ENCODE data around the gene NAV3. TPM values are rescaled to one million over a fixed set of nuclear protein-coding genes. Genes with fewer than 3 reads are reported as not detected.
A peak's percentile ranks its signal among the peaks of the same experiment; 100 is the strongest.

Gene NAV3
- total RNA-seq, 1 donor from 2014 or later, result 8.1 TPM

- peaks cover 7% of the 10 kb centered on the region for H3K36me3 Mint-ChIP-seq (ENCODE audit: unreplicated experiment)
- H3K4me3 Mint-ChIP-seq (ENCODE audit: unreplicated experiment), result no peak overlapping the region
- H3K27me3 Mint-ChIP-seq (ENCODE audit: unreplicated experiment), result no peaks in the 10 kb centered on the region
- peak overlapping the region; percentile 89 for H3K27ac Mint-ChIP-seq (ENCODE audit: unreplicated experiment)
- TF ChIP-seq, protein P1, sequence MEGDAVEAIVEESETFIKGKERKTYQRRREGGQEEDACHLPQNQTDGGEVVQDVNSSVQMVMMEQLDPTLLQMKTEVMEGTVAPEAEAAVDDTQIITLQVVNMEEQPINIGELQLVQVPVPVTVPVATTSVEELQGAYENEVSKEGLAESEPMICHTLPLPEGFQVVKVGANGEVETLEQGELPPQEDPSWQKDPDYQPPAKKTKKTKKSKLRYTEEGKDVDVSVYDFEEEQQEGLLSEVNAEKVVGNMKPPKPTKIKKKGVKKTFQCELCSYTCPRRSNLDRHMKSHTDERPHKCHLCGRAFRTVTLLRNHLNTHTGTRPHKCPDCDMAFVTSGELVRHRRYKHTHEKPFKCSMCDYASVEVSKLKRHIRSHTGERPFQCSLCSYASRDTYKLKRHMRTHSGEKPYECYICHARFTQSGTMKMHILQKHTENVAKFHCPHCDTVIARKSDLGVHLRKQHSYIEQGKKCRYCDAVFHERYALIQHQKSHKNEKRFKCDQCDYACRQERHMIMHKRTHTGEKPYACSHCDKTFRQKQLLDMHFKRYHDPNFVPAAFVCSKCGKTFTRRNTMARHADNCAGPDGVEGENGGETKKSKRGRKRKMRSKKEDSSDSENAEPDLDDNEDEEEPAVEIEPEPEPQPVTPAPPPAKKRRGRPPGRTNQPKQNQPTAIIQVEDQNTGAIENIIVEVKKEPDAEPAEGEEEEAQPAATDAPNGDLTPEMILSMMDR (IDR thresholded peaks at IDR 0.05), result no peak
- DNase-seq (ENCODE audit: extremely low spot score, unreplicated experiment), result no peak
- H3K4me1 Mint-ChIP-seq (ENCODE audit: unreplicated experiment), result peaks cover 41% of the 10 kb centered on the region
- H3K9me3 Mint-ChIP-seq (ENCODE audit: unreplicated experiment), result peaks cover 13% of the 10 kb centered on the region
Measured at GRCh38 chr12:77947746-77948145, 117.1 kb downstream of the NAV3 start.

- Mint-ChIP-seq H3K4me1 (ENCODE audit: unreplicated experiment) (peaks cover 22% of the 10 kb centered on the region), H3K27me3 (ENCODE audit: unreplicated experiment) (no peaks in the 10 kb centered on the region), H3K27ac (ENCODE audit: unreplicated experiment) (no peak overlapping the region), H3K4me3 (ENCODE audit: unreplicated experiment) (no peak overlapping the region), H3K9me3 (ENCODE audit: unreplicated experiment) (peaks cover 7% of the 10 kb centered on the region), H3K36me3 (ENCODE audit: unreplicated experiment) (peaks cover 2% of the 10 kb centered on the region)
- DNase-seq (ENCODE audit: extremely low spot score, unreplicated experiment), result no peak
- TF ChIP-seq, protein P1 (IDR thresholded peaks at IDR 0.05), result no peak
Measured at GRCh38 chr12:77949943-77950342, 119.2 kb downstream of the NAV3 start.

GRCh38 chr12:77953528-77954205 lies 123.0 kb downstream of the NAV3 start:
- TF ChIP-seq, protein P1 (IDR thresholded peaks at IDR 0.05), result no peak
- Mint-ChIP-seq H3K27me3 (ENCODE audit: unreplicated experiment) (no peaks in the 10 kb centered on the region), H3K4me3 (ENCODE audit: unreplicated experiment) (no peak overlapping the region), H3K9me3 (ENCODE audit: unreplicated experiment) (peaks cover 5% of the 10 kb centered on the region), H3K27ac (ENCODE audit: unreplicated experiment) (no peak overlapping the region), H3K4me1 (ENCODE audit: unreplicated experiment) (peaks cover 6% of the 10 kb centered on the region), H3K36me3 (ENCODE audit: unreplicated experiment) (peaks cover 2% of the 10 kb centered on the region)
- no peak for DNase-seq (ENCODE audit: extremely low spot score, unreplicated experiment)

- TF ChIP-seq, protein P1 (IDR thresholded peaks at IDR 0.05), result no peak
- no peak overlapping the region for H3K27ac Mint-ChIP-seq (ENCODE audit: unreplicated experiment)
- no peaks in the 10 kb centered on the region for H3K27me3 Mint-ChIP-seq (ENCODE audit: unreplicated experiment)
- H3K9me3 Mint-ChIP-seq (ENCODE audit: unreplicated experiment), result peaks cover 5% of the 10 kb centered on the region
- peaks cover 2% of the 10 kb centered on the region for H3K36me3 Mint-ChIP-seq (ENCODE audit: unreplicated experiment)
- DNase-seq (ENCODE audit: extremely low spot score, unreplicated experiment), result no peak
- H3K4me3 Mint-ChIP-seq (ENCODE audit: unreplicated experiment), result no peak overlapping the region
- peaks cover 6% of the 10 kb centered on the region for H3K4me1 Mint-ChIP-seq (ENCODE audit: unreplicated experiment)
Measured at GRCh38 chr12:77954206-77954555, 123.5 kb downstream of the NAV3 start.

- no peak for DNase-seq (ENCODE audit: extremely low spot score, unreplicated experiment)
- H3K27ac Mint-ChIP-seq (ENCODE audit: unreplicated experiment), result no peak overlapping the region
- H3K9me3 Mint-ChIP-seq (ENCODE audit: unreplicated experiment), result peaks cover 4% of the 10 kb centered on the region
- TF ChIP-seq, protein P1 (IDR thresholded peaks at IDR 0.05), result no peak
- H3K4me3 Mint-ChIP-seq (ENCODE audit: unreplicated experiment), result no peak overlapping the region
- no peaks in the 10 kb centered on the region for H3K36me3 Mint-ChIP-seq (ENCODE audit: unreplicated experiment)
- no peaks in the 10 kb centered on the region for H3K27me3 Mint-ChIP-seq (ENCODE audit: unreplicated experiment)
- peaks cover 4% of the 10 kb centered on the region for H3K4me1 Mint-ChIP-seq (ENCODE audit: unreplicated experiment)
Measured at GRCh38 chr12:77957062-77957461, 126.4 kb downstream of the NAV3 start.
